ENCODE data around the gene ZFP1.

ZFP1 gene

DNA sequence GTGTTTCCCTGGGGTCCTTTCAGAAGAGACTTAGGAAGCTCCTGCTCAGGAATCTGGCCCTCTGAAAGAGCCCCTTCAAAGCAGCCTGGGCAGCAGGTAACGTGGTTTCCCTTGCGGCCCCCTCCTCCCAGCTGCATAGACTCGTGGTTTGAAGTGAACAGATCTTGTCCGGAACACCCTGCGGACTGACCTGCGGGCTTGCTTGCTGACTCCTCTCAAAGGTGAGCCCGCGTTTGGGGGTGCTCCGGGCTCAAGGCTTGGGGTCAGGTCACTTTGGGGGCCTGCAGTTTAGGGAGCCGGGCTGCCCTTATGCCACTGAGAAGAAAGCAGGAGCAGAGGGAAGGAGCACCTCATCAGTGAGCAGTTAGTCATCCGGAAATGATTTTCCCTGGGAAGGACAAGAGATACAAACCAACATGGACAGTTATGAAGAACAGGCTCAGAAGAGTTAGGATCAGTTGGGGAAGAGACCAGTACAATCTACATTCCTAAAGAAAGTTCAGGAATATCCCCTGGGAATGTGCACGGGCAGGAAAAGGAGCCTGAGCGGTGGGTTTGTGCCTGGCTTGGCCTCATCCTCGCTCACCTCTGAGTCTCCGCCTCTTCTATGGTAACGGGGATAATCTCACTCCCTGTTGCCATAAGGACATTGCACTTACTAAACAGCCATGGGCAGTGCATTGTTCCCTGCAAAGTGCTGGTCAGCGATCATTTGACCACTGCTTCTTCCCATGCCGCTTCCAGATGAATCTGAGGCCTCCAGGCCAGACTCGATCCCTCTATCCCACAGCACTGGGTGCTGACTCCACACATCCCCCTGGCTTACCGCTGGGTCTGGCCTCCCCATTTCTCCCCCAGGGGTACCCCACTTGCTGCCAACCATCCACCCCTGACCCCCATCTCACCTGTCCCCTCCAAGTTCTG is 41.7 kb upstream of the ZFP1 start:
- Histone ChIP-seq H3K79me2 (ENCODE audit: insufficient read depth, low read length) (peaks cover 84% of the 10 kb centered on the region), H3K36me3 (ENCODE audit: insufficient read depth, low read length) (peaks cover 59% of the 10 kb centered on the region), H4K20me1 (ENCODE audit: insufficient read depth, low read length) (peaks cover 2% of the 10 kb centered on the region; the same call in 1 of the 2 replicates), H3K27me3 (ENCODE audit: insufficient read depth, low read length, poor library complexity) (no peaks in the 10 kb centered on the region), H3K4me2 (ENCODE audit: insufficient read depth, low read length) (peak overlapping the region; percentile 81), H3K4me1 (ENCODE audit: insufficient read depth, low read length) (peaks cover 93% of the 10 kb centered on the region), H3K4me3 (ENCODE audit: low read depth in 1 of 2, low read length in 2 of 2) (peak overlapping the region in 1 of 2 experiments; percentile 45; a peak in 2 of 4 replicates), H3K27ac (ENCODE audit: low read length) (peak overlapping the region; percentile 100), H3K9me3 (ENCODE audit: insufficient read depth, low read length, severe bottlenecking) (no peaks in the 10 kb centered on the region), H2AFZ (ENCODE audit: low read depth, low read length) (no peak overlapping the region), H3K9ac (ENCODE audit: low read depth, low read length) (peak overlapping the region; percentile 96)
- no peak for ATAC-seq (ENCODE audit: insufficient read depth, low read depth)
- no peak for TF ChIP-seq EZH2 (IDR thresholded peaks at IDR 0.05; ENCODE audit: borderline replicate concordance, low read depth, low read length, severe bottlenecking)
- no peak for TF ChIP-seq CTCF (IDR thresholded peaks at IDR 0.05; ENCODE audit: borderline replicate concordance, extremely low read depth, low read length, poor library complexity, severe bottlenecking)
- no peak for DNase-seq

GRCh38 chr16:75107505-75107904 is 40.8 kb upstream of the ZFP1 start:
- Histone ChIP-seq H3K9ac (ENCODE audit: low read depth, low read length) (peak overlapping the region; percentile 96), H2AFZ (ENCODE audit: low read depth, low read length) (no peak overlapping the region), H3K4me1 (ENCODE audit: insufficient read depth, low read length) (peaks cover 88% of the 10 kb centered on the region), H3K4me2 (ENCODE audit: insufficient read depth, low read length) (peak overlapping the region; percentile 81), H4K20me1 (ENCODE audit: insufficient read depth, low read length) (peaks cover 2% of the 10 kb centered on the region; the same call in 1 of the 2 replicates), H3K36me3 (ENCODE audit: insufficient read depth, low read length) (peaks cover 50% of the 10 kb centered on the region), H3K27ac (ENCODE audit: low read length) (peak overlapping the region; percentile 100), H3K9me3 (ENCODE audit: insufficient read depth, low read length, severe bottlenecking) (no peaks in the 10 kb centered on the region), H3K79me2 (ENCODE audit: insufficient read depth, low read length) (peaks cover 79% of the 10 kb centered on the region), H3K27me3 (ENCODE audit: insufficient read depth, low read length, poor library complexity) (no peaks in the 10 kb centered on the region), H3K4me3 (ENCODE audit: low read depth in 1 of 2, low read length in 2 of 2) (peak overlapping the region in 1 of 2 experiments; percentile 45; a peak in 1 of 4 replicates)
- no peak for ATAC-seq (ENCODE audit: insufficient read depth, low read depth)
- TF ChIP-seq EZH2 (IDR thresholded peaks at IDR 0.05; ENCODE audit: borderline replicate concordance, low read depth, low read length, severe bottlenecking) (no peak), CTCF (IDR thresholded peaks at IDR 0.05; ENCODE audit: borderline replicate concordance, extremely low read depth, low read length, poor library complexity, severe bottlenecking) (no peak)
- DNase-seq = peak; percentile 32

DNA sequence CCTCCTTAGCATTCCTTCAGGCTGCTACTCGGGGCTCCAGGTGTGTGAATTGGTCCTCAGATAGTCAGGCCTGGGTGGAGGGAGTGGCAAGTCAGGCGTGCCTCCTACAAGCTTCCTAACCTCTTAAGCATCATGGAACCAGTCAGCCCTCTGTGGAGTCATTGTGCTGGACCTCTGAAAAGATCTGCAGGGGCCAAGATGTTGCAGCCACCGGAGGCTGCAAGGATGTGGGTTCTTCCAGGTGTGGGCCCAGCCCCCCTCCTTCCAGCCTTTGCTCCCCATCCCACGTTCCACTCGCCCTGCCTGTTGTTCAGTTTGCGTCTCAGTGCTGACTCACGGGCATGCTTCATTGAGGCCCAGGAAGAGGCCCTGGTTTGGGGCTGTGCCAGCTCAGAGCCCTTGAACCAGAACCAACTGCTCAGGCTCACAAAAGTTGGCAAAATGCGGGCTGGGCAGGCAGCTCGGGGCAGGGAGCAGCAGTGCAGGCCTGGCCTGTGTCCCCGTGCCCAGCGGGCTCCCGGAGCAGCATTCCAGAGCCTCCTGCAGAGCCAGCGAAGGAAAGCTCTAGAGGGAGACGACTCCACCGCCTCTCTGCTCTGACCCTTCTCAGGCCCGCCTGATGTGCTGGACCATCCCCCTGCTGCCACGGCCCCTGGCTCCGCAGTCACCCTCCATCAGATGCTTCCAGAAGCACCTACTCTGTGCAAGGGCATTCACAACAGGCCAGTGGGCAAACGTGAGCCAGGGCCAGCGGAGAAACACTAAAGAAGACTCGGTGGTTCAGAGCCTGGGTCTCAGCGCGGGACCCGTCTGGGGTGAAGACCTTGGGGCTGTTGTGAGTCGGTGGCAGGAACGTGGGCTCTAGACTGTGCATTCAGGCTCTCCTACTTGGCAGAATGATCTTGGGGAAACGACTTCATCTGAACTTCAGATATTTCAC is 39.3 kb upstream of the ZFP1 start:
- TF ChIP-seq EZH2 (IDR thresholded peaks at IDR 0.05; ENCODE audit: borderline replicate concordance, low read depth, low read length, severe bottlenecking) (no peak), CTCF (IDR thresholded peaks at IDR 0.05; ENCODE audit: borderline replicate concordance, extremely low read depth, low read length, poor library complexity, severe bottlenecking) (no peak)
- Histone ChIP-seq H3K4me2 (ENCODE audit: insufficient read depth, low read length) (peak overlapping the region; percentile 81), H2AFZ (ENCODE audit: low read depth, low read length) (peak overlapping the region; percentile 14; the same call in 1 of the 2 replicates), H3K9ac (ENCODE audit: low read depth, low read length) (peak overlapping the region; percentile 96), H3K36me3 (ENCODE audit: insufficient read depth, low read length) (peaks cover 41% of the 10 kb centered on the region), H3K27ac (ENCODE audit: low read length) (peak overlapping the region; percentile 100), H3K9me3 (ENCODE audit: insufficient read depth, low read length, severe bottlenecking) (no peaks in the 10 kb centered on the region), H3K27me3 (ENCODE audit: insufficient read depth, low read length, poor library complexity) (no peaks in the 10 kb centered on the region), H3K79me2 (ENCODE audit: insufficient read depth, low read length) (peaks cover 64% of the 10 kb centered on the region), H4K20me1 (ENCODE audit: insufficient read depth, low read length) (peaks cover 2% of the 10 kb centered on the region; the same call in 1 of the 2 replicates), H3K4me1 (ENCODE audit: insufficient read depth, low read length) (peaks cover 83% of the 10 kb centered on the region), H3K4me3 (ENCODE audit: low read depth in 1 of 2, low read length in 2 of 2) (peak overlapping the region; percentile 17 to 61)
- peak; percentile 58 for ATAC-seq (ENCODE audit: insufficient read depth, low read depth)
- DNase-seq = peak; percentile 94
